GM19351 (cell line): ENCODE measurements around the gene C1QTNF1.

Experiments used
- ATAC-seq: cut with Tn5 transposase; IDR thresholded peaks from one replicate; pipeline ENCODE4 v1.9.1; 2021; ENCODE audit warnings: mild to moderate bottlenecking, moderate library complexity; ENCODE audit not compliant: unreplicated experiment

The C1QTNF1 gene, protein sequence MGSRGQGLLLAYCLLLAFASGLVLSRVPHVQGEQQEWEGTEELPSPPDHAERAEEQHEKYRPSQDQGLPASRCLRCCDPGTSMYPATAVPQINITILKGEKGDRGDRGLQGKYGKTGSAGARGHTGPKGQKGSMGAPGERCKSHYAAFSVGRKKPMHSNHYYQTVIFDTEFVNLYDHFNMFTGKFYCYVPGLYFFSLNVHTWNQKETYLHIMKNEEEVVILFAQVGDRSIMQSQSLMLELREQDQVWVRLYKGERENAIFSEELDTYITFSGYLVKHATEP

GRCh38 chr17:79023886-79024771 lies at the start of gene C1QTNF1:
Gene C1QTNF1 (plus strand): TSS chr17:79024169. CDS start chr17:79043969, 19,800 bp downstream.
- no peak for ATAC-seq

- ATAC-seq, result no peak
Observed at GRCh38 chr17:78974635-78975591, 49.1 kb upstream of the C1QTNF1 start.

DNA sequence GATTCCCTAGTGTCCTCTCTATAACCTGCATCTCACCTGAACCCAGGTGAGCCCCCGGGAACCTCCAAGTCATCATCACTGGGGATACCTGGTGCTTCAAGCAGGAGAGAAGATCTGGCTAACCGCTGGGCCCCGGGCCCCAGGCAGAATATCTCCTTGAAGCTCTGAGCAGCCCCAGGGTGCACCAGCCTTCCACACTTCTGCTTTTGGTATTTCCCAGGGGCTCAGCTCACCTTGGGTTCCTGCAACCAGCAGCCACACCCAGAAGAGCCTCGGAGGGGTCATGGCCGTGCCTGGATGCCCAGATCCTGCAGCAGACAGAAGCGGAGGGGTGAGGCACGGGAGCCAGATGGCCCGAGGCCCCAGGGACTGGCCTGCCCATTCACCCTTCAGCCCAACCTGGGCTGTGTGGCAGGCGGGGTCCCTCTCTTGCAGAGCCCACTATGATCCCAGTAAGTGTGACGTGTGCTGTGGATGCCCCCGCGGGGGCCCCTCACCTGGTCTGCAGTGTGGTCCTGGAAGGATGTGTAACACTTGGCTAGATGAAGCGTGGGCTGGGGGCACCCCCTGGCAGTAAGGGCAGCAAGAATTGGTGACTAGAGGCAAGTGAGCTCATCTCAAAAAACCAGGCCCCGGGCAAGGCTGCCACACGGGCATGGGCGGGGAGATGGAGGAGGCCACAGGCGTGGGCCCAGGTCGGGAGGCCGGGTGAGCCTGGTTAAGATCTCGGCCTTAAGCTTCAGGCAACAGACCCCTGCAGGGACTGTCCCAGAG lies 46.9 kb upstream of the C1QTNF1 start:
- no peak for ATAC-seq

DNA sequence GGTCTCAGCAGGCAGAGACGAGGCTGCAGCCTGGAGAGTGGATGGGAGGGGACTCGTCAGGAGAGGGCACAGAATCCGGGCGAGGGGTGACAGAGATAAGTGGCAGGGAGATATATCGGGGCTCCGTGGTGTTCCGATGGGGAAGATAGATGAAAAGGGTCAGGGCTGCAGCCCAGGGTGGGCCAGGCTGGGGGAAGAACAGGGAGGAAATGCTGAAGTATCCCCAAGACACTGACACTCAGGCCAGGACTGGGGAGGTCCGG lies 46.4 kb upstream of the C1QTNF1 start:
- no peak for ATAC-seq

- ATAC-seq, result no peak
Observed at GRCh38 chr17:78977997-78978973, 45.7 kb upstream of the C1QTNF1 start.

DNA sequence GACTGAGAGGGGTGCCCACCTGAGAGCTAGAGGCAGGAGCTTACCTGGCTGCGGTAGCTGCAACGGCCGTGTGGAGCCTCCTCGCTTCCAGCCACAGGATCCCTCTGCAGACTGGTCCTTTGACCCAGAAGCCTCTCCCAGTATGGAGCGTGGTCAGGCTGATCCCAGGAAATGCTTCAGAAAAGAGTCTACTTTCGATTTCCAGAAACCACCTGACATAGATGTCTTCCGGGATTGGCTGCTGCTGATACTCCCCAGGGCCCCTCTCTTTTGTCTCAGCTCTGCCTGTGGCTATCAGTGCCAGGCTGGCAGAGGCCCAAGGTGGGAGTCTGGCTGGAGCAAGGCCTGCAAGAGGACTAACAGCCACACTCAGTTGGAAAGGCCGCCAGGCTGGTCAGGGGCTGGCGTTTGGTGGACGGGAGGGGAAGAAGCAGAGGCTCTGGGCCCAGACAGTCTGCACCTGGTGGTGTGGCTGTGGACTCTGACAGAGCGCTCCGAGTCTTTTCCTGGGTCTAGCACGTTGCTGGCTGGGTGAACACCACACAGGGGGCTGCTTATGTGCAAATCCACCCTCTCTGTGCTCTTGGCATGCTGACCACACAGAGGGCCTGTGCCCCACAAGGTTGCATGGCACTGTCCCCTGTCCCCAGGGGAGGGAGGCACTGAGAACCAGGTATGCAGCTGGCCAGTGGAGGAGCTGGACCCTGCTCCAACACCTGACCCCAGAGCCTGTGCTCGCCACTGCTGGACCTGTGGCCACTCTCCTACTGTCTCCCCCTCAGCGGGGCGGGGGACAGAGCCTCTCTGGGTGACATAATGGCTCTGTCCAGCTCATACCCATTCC lies 44.0 kb upstream of the C1QTNF1 start, which contains the start of gene LGALS3BP:
LGALS3BP (minus strand) TSS at position 144 of the 844 bp plus-strand sequence. CDS start 2,732 bp downstream, outside the sequence.
- ATAC-seq, result no peak

DNA sequence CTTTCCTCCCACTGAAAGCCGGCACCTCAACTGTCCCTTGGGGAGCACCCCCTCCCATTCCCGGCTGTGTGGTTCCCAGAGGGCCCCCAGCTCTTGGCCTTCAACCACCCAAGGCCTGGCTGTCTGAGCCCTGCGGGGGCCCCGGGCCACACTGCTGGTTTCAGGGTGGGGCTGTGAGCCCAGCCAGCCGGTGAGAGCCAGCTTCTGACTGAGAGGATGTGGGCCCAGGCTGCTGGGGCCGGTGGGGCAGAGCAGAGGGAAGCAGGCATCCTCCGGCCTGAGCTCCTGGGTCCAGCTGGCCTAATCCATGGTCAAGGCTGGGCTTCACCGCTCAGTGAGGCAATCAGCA lies 43.4 kb upstream of the C1QTNF1 start:
- ATAC-seq, result no peak

DNA sequence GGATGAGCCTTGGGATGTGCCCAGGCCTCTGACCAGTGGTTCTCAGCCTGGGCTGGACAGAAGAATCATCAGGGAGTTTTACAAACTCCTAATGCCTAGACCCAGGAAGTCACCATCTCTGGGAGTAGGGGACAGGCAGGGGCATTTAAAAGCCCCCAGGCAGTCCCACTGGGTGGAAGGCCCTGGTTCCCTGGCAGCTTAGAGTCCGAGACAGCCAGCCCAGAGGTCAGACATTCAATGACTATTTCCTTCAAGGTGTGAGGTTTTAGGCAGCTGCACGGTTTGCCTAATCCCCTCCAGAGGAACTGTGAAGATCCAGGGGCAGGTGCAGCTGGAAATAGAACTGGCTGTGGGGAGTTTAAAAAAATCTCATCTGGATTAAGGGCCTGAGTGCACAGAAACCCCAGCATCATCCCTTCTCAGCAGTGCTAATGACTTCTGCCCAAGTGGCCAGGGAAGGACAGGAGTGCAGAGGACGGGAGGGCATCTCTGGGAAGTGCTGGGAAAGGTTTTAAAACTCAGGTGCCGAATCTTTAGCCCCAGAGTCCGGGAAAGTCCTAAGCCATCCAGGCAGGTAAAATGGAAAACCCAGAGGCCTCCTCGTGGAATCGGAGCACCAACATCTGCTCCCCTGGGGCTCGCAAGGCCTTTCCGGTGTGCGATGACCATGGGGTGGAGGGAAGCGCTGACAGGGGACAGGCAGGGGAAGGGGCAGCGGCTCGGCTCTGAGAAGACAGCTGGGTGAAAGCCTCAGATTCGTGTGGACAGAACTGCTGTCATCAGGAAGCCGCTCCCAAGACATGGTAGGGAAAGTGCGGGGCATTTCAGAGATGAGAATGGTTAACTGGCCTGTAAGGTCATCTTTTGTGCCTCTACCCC lies 42.7 kb upstream of the C1QTNF1 start:
- no peak for ATAC-seq

- no peak for ATAC-seq
Observed at GRCh38 chr17:78985395-78985794, 38.6 kb upstream of the C1QTNF1 start.

GRCh38 chr17:78986048-78986648 lies 37.8 kb upstream of the C1QTNF1 start:
- ATAC-seq, result no peak

- no peak for ATAC-seq
Observed at GRCh38 chr17:78986649-78987328, 37.2 kb upstream of the C1QTNF1 start.

GRCh38 chr17:78988152-78988551 lies 35.8 kb upstream of the C1QTNF1 start:
- ATAC-seq, result no peak

GRCh38 chr17:78990349-78991016 lies 33.5 kb upstream of the C1QTNF1 start:
- ATAC-seq, result no peak

- ATAC-seq, result no peak
Observed at GRCh38 chr17:78991017-78991738, 32.8 kb upstream of the C1QTNF1 start.

GRCh38 chr17:78991906-78992532 lies 31.9 kb upstream of the C1QTNF1 start:
- ATAC-seq, result no peak
